Activated CD8-positive, alpha-beta T cell treated with anti-CD3 and anti-CD28 coated beads for 36 hours (primary cell): ENCODE data around the gene PPP1R12A. TPM values are rescaled to one million over a fixed set of nuclear protein-coding genes. Genes with fewer than 3 reads are reported as not detected.

Experiments used
- ATAC-seq: fragments of 200-7000 bp; cut with Tn5 transposase; one replicate; pipeline ENCODE4 v1.10.0; 2021; ENCODE audit warnings: mild to moderate bottlenecking, moderate library complexity
- CTCF ChIA-PET: fragments of 350-600 bp; sonication (Branson Sonifier 250); formaldehyde crosslinking; loops from one replicate; lab custom pipeline; 2021; ENCODE audit warnings: antibody characterized with exemption; lab: Charles Lee
- POLR2A ChIA-PET: fragments of 350-600 bp; sonication (Branson Sonifier 250); formaldehyde crosslinking; loops from one replicate; lab custom pipeline; 2021; ENCODE audit warnings: antibody characterized with exemption; lab: Charles Lee
- DNase-seq: peaks from one replicate; pipeline ENCODE4 v3.0.0-alpha.2; 2020
- H3K27ac Mint-ChIP-seq: one replicate; pipeline ENCODE4 v1.8.0; 2021; ENCODE audit warnings: mild to moderate bottlenecking, mixed read lengths
- H3K27me3 Mint-ChIP-seq: one replicate; pipeline ENCODE4 v1.8.0; 2021; ENCODE audit warnings: mixed read lengths
- H3K36me3 Mint-ChIP-seq: one replicate; pipeline ENCODE4 v1.8.0; 2021; ENCODE audit warnings: low read depth, mixed read lengths
- H3K4me1 Mint-ChIP-seq: one replicate; pipeline ENCODE4 v1.8.0; 2021; ENCODE audit warnings: low read depth, mixed read lengths
- H3K4me3 Mint-ChIP-seq: one replicate; pipeline ENCODE4 v1.8.0; 2021; ENCODE audit warnings: mild to moderate bottlenecking, moderate library complexity, mixed read lengths
- H3K9me3 Mint-ChIP-seq: one replicate; pipeline ENCODE4 v1.8.0; 2021; ENCODE audit warnings: mixed read lengths
- intact Hi-C: fragments of 100-400 bp; cut with micrococcal nuclease; formaldehyde crosslinking; loops from one replicate; pipeline ENCODE4 v1.10.0; 2022
- total RNA-seq, 2 experiments: library from RNA; stranded (reverse); gene quantifications; one replicate each; pipeline ENCODE4 v1.2.3, GENCODE V29; 2021
- TF ChIP-seq, protein P1 (sequence below): fragments of 200-600 bp; IDR thresholded peaks from one replicate; pipeline ENCODE4 v1.8.0; 2022; ENCODE audit warnings: antibody characterized with exemption, mild to moderate bottlenecking

PPP1R12A gene
- total RNA-seq, 2 experiments from 2014 or later, result 56.6 to 57.8 TPM

DNA sequence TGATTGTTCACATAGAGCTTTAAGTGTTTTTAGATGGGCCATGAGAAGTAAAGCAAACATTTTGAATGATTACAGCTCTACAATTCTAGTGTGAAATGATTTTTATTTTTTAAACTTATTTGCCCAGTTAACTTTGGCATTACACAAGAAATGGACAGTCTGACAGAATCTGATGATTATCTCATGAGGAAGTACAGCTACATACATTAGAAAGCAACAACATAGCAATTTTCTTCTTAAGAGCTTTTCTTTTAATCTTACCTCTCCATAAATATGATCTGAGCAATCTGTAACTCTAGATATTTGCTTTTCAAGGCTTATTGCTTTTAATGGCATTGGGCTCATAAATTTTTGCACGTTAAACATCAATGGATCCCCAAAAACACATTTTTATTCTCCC, 26.5 kb upstream of the PPP1R12A start:
- intact Hi-C loops, result no loop called here
- ATAC-seq, result no peak

DNA sequence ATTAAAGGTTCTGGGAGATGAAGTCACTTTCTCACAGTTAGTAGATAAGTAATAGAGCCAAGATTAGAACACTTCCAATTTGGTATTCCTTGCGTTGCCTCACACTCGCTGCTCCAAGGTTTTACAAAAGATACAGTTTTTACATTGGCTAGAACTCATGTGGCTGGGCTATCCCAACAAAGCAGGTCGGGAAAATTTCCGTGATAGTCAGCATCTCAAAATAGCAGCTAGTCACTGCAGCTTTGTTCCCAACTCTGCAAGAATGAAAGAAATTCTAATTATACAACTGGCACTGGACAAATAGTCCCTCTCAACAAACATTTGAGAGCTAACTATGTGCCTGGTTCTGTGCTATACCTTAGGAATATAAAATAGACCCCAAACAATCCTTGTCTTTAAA, 24.6 kb upstream of the PPP1R12A start:
- Mint-ChIP-seq H3K36me3 (peaks cover 3% of the 10 kb centered on the region), H3K27ac (no peak overlapping the region), H3K27me3 (peaks cover 6% of the 10 kb centered on the region), H3K4me1 (no peaks in the 10 kb centered on the region), H3K9me3 (peaks cover 7% of the 10 kb centered on the region), H3K4me3 (no peak overlapping the region)
- intact Hi-C loops, result no loop called here
- ChIA-PET CTCF (no interaction called here), POLR2A (no interaction called here)
- DNase-seq, result no peak
- ATAC-seq, result no peak
- TF ChIP-seq, protein P1, sequence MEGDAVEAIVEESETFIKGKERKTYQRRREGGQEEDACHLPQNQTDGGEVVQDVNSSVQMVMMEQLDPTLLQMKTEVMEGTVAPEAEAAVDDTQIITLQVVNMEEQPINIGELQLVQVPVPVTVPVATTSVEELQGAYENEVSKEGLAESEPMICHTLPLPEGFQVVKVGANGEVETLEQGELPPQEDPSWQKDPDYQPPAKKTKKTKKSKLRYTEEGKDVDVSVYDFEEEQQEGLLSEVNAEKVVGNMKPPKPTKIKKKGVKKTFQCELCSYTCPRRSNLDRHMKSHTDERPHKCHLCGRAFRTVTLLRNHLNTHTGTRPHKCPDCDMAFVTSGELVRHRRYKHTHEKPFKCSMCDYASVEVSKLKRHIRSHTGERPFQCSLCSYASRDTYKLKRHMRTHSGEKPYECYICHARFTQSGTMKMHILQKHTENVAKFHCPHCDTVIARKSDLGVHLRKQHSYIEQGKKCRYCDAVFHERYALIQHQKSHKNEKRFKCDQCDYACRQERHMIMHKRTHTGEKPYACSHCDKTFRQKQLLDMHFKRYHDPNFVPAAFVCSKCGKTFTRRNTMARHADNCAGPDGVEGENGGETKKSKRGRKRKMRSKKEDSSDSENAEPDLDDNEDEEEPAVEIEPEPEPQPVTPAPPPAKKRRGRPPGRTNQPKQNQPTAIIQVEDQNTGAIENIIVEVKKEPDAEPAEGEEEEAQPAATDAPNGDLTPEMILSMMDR, result no peak

More for the DNA sequence above, 26.5 kb upstream of the PPP1R12A start:
- Mint-ChIP-seq H3K9me3 (no peaks in the 10 kb centered on the region), H3K4me1 (no peaks in the 10 kb centered on the region), H3K27ac (no peak overlapping the region), H3K27me3 (peaks cover 4% of the 10 kb centered on the region), H3K36me3 (no peaks in the 10 kb centered on the region), H3K4me3 (no peak overlapping the region)
- POLR2A ChIA-PET, result no interaction called here
- CTCF ChIA-PET, result no interaction called here
- TF ChIP-seq, protein P1, result no peak
- DNase-seq, result no peak

DNA sequence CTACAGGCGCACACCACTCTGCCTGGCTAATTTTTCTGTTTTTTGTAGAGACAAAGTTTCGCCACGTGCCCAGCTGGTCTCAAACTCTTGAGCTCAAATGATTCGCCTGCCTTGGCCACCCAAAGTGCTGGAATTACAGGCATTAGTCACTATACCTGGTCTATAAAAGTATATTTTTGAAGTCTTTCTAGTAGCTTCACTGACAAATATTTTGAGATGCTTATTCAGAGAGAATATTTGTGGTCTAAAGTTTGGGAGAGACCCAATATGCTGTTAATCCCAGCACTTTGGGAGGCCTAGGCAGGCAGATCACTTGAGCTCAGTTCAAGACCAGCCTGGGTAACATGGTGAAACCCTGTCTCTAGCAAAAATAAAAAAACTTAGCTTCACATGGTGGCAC, 22.0 kb upstream of the PPP1R12A start:
- Mint-ChIP-seq H3K4me1 (no peaks in the 10 kb centered on the region), H3K36me3 (peaks cover 3% of the 10 kb centered on the region), H3K4me3 (no peak overlapping the region), H3K9me3 (peaks cover 10% of the 10 kb centered on the region), H3K27me3 (peaks cover 4% of the 10 kb centered on the region), H3K27ac (no peak overlapping the region)
- no peak for ATAC-seq
- CTCF ChIA-PET, result interaction anchor here (0.6 kb wide), 1 partner anchor 230 kb away, joined by 3 read pairs; no protein-coding TSS in a partner anchor
- TF ChIP-seq, protein P1, result no peak
- DNase-seq, result no peak
- POLR2A ChIA-PET, result no interaction called here
- intact Hi-C loops, result no loop called here

DNA sequence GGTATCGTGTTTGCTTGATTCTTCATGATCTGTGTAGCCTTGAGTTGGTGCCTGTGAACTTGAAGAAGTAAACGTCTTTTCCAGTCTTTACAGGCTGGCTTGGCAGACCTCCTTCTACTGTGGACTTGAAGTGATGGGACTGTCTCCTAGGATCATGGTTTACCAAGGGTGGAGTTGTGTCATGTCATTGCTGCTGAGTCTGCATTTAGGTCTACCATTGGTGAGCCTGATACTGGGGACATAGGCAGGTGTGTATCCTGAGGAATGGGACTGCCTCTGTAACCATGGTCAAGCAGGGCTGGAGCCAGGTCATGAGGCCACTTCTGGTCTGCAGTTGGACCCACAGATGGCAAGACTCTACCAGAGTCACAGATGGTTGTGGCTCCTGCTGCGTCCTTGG, 20.7 kb upstream of the PPP1R12A start:
- ChIA-PET CTCF (no interaction called here), POLR2A (no interaction called here)
- Mint-ChIP-seq H3K27me3 (peaks cover 4% of the 10 kb centered on the region), H3K9me3 (peaks cover 10% of the 10 kb centered on the region), H3K4me3 (no peak overlapping the region), H3K27ac (no peak overlapping the region), H3K4me1 (no peaks in the 10 kb centered on the region), H3K36me3 (peaks cover 3% of the 10 kb centered on the region)
- intact Hi-C loops, result no loop called here
- DNase-seq (no peak), ATAC-seq (no peak)
- TF ChIP-seq, protein P1, result no peak

DNA sequence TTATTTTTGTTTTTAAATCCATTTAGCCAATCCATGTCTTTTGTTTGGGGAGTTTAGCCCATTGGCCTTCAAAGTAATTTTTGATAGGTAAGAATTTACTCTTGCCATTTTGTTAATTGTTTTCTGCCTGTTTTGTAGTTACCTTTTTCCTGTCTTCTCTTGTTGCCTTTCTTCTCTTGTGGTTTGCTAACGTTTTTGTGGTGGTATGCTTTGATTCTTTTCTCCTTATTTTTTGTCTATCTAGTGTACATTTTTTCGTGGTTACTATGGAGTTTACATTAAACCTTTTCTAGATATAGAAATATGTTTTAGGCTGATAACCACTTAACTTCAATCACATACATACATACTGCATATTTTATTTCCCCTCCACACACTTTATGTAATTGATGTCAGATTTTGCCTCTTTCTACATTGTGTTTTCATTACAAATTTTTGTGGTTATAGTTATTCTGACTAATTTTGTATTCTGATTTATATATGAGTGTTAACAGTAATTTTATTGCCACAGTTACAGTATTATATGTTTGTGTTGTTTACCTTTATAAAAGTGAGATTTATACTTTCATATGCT, 19.2 kb upstream of the PPP1R12A start:
- POLR2A ChIA-PET, result no interaction called here
- intact Hi-C loops, result no loop called here

More for the DNA sequence above, 19.2 kb upstream of the PPP1R12A start:
- H3K27me3 Mint-ChIP-seq, result peaks cover 2% of the 10 kb centered on the region
- CTCF ChIA-PET, result no interaction called here
- H3K36me3 Mint-ChIP-seq, result peaks cover 3% of the 10 kb centered on the region
- no peak overlapping the region for H3K27ac Mint-ChIP-seq
- TF ChIP-seq, protein P1, result no peak
- ATAC-seq (no peak), DNase-seq (no peak)
- no peak overlapping the region for H3K4me3 Mint-ChIP-seq
- no peaks in the 10 kb centered on the region for H3K4me1 Mint-ChIP-seq
- peaks cover 10% of the 10 kb centered on the region for H3K9me3 Mint-ChIP-seq
